ENCODE data around the gene CNN2. TPM values are rescaled to one million over a fixed set of nuclear protein-coding genes. Genes with fewer than 3 reads are reported as not detected.

CNN2 gene
- total and polyA plus RNA-seq, 2 of the 4 experiments (the other 2 are of a cell fraction) = 272 to 395 TPM

DNA sequence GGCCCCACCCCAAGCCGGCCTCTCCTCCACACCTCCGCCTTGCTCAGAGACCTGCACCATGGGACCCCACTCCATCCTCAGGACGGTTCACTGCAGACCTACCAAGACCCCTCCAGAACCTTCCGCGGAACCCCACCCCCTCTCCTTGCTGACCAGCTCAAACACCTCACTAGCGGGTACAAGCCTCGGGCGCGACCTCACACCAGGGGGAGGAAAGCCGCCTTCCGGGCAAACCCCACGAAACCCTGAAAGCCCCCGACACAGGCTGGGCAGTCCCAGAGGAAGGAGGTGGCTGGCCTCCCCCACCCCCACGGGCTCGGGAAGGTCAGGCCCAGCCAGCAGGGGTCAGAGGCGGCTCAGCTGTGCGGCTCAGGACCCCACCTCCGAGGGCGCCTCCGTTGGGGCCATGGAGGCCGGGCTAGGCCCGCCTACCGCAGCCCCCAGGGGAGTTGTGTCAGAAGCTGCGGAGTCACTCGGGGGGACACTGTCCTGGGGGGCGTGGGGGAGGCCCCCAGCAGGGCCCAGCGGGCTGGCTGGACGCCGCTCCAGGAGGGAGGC is 16.3 kb upstream of the CNN2 start:
- ATAC-seq (ENCODE audit: low read depth) (peak; percentile 3), DNase-seq (no peak)
- no peak overlapping the region for H2BK20ac ChIP-seq (ENCODE audit: low read depth, low read length)
- H3K36me3 ChIP-seq (ENCODE audit: control insufficient read depth, insufficient read depth, low read length) = peaks cover 38% of the 10 kb centered on the region
- H3K9ac ChIP-seq (ENCODE audit: low read depth, low read length) = peak overlapping the region; percentile 17; the same call in 1 of the 2 replicates
- H4K5ac ChIP-seq (ENCODE audit: low read depth, low read length) = no peak overlapping the region; the same call in 1 of the 2 replicates
- H2AFZ ChIP-seq (replicated peaks; ENCODE audit: low read length, poor library complexity) = peak overlapping the region; percentile 77
- H3K27me3 ChIP-seq (ENCODE audit: control insufficient read depth, insufficient read depth, low read length) = no peaks in the 10 kb centered on the region
- intact Hi-C loops (cut with micrococcal nuclease) = loop anchor here (2.0 kb wide), 1 partner anchor 231 kb away; the partner anchor contains the start of gene ATP5F1D
- H2AK9ac ChIP-seq (replicated peaks; ENCODE audit: low read depth, low read length, poor library complexity) = peak overlapping the region; percentile 73
- no peak overlapping the region for H3K14ac ChIP-seq (replicated peaks; ENCODE audit: low read depth, low read length)
- peak overlapping the region; percentile 26; the same call in 1 of the 2 replicates for H3K18ac ChIP-seq (ENCODE audit: low read depth, low read length)
- peak overlapping the region; percentile 77 for H2AK5ac ChIP-seq (ENCODE audit: low read depth, low read length)
- no peaks in the 10 kb centered on the region for H3K9me3 ChIP-seq (ENCODE audit: control insufficient read depth, insufficient read depth, low read length)
- TF ChIP-seq RAD21 (IDR thresholded peaks at IDR 0.05; ENCODE audit: low read length) = no peak
- no peak for TF ChIP-seq FOS (IDR thresholded peaks at IDR 0.05; ENCODE audit: low read depth, low read length)
- TF ChIP-seq MAZ (IDR thresholded peaks at IDR 0.05; ENCODE audit: borderline replicate concordance, low read depth, low read length) = no peak
- no peak for TF ChIP-seq CHD1 (IDR thresholded peaks at IDR 0.05; ENCODE audit: low read depth, low read length)
- TF ChIP-seq MXI1 (IDR thresholded peaks at IDR 0.05; ENCODE audit: borderline replicate concordance, low read depth, low read length) = no peak
- TF ChIP-seq, protein P1, sequence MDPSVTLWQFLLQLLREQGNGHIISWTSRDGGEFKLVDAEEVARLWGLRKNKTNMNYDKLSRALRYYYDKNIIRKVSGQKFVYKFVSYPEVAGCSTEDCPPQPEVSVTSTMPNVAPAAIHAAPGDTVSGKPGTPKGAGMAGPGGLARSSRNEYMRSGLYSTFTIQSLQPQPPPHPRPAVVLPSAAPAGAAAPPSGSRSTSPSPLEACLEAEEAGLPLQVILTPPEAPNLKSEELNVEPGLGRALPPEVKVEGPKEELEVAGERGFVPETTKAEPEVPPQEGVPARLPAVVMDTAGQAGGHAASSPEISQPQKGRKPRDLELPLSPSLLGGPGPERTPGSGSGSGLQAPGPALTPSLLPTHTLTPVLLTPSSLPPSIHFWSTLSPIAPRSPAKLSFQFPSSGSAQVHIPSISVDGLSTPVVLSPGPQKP (IDR thresholded peaks at IDR 0.05; ENCODE audit: borderline replicate concordance, low read depth, low read length) = no peak
- no peak for TF ChIP-seq NFE2L2 (IDR thresholded peaks at IDR 0.05; ENCODE audit: low read depth, low read length)
- TF ChIP-seq POLR2A (IDR thresholded peaks at IDR 0.05; ENCODE audit: low read depth, low read length) = no peak
- TF ChIP-seq SMC3 (IDR thresholded peaks at IDR 0.05; ENCODE audit: low read depth, low read length) = no peak
- no peak for TF ChIP-seq RCOR1 (IDR thresholded peaks at IDR 0.05; ENCODE audit: insufficient replicate concordance, low read length)
- TF ChIP-seq RFX5 (IDR thresholded peaks at IDR 0.05; ENCODE audit: low read depth, low read length) = no peak
- TF ChIP-seq CEBPB (IDR thresholded peaks at IDR 0.05; ENCODE audit: low read depth, low read length) = no peak
- H3K4ac ChIP-seq (ENCODE audit: low read depth, low read length) = peak overlapping the region; percentile 77
- dilution Hi-C loops (cut with HindIII; ENCODE audit: low sequenced_read_pairs, unreplicated experiment) = no loop called here
- H3K9me1 ChIP-seq (ENCODE audit: insufficient read depth, low read length) = no peaks in the 10 kb centered on the region
- CTCF ChIA-PET = interaction anchor here (0.7 to 1.4 kb wide), 2 partner anchors 12 to 30 kb away, joined by 3 read pairs; partner anchors contain the start of gene ABCA7
- H3K4me2 ChIP-seq (ENCODE audit: low read depth, low read length) = no peak overlapping the region; the same call in 1 of the 2 replicates
- no peak overlapping the region for H2BK15ac ChIP-seq (ENCODE audit: low read depth, low read length)
- peak overlapping the region; percentile 65 for H3K27ac ChIP-seq (ENCODE audit: insufficient read depth, low read length)
- no peak overlapping the region for H3K23ac ChIP-seq (ENCODE audit: low read depth, low read length)
- peak overlapping the region in 1 of 2 experiments; percentile 8; a peak in 1 of 4 replicates for H4K8ac ChIP-seq (ENCODE audit: low read depth in 2 of 2, low read length in 2 of 2)
- POLR2A ChIA-PET (ENCODE audit: unreplicated experiment) = no interaction called here
- peaks cover 46% of the 10 kb centered on the region for H4K20me1 ChIP-seq (ENCODE audit: insufficient read depth, low read length)
- BruUV-seq (replicated peaks) = no TSS peak
- H2BK5ac ChIP-seq (ENCODE audit: low read depth, low read length, poor library complexity, severe bottlenecking) = peak overlapping the region; percentile 71
- no peak overlapping the region for H3K4me3 ChIP-seq (ENCODE audit: insufficient read depth, low read depth, low read length)
- H3K4me1 ChIP-seq (ENCODE audit: control insufficient read depth, insufficient read depth, low read length) = peaks cover 17% of the 10 kb centered on the region
- peak overlapping the region; percentile 80 for H4K91ac ChIP-seq (ENCODE audit: insufficient read depth, low read depth, low read length)
- H2BK120ac ChIP-seq (ENCODE audit: low read depth, low read length) = peak overlapping the region; percentile 53
- peaks cover 0 to 33% of the 10 kb centered on the region in 2 experiments; a peak in 3 of 4 replicates for H3K79me1 ChIP-seq (ENCODE audit: low read depth in 1 of 2, low read length in 2 of 2)
- H3K56ac ChIP-seq (ENCODE audit: extremely low read depth, insufficient read depth, low read length) = no peak overlapping the region
- in situ Hi-C loops (cut with MboI; ENCODE audit: low sequenced_read_pairs) = no loop called here
- 86% methylated on average over 7 of the region's 29 CpGs; no CpG with 5 or more reads in 1 of the 2 experiments for WGBS, 2 experiments (ENCODE audit: extremely low coverage in 2 of 2, insufficient read length in 1 of 2)
